Neural cell (in vitro differentiated cells): ENCODE measurements around the gene NCBP1.

Source experiments
- EP300 ChIP-seq: fragments of 450-650 bp; conservative IDR thresholded peaks from 2 replicates; pipeline ENCODE4 v1.6.1; 2014; ENCODE audit warnings: antibody characterized with exemption, mild to moderate bottlenecking, moderate library complexity; ENCODE audit not compliant: poor library complexity, severe bottlenecking
- EZH2 ChIP-seq: fragments of 200-600, 300-800 bp; shearing (Covaris generic), sonication (generic); IDR thresholded peaks from 2 replicates; pipeline ENCODE4 v1.6.1; 2014; ENCODE audit warnings: antibody characterized with exemption, low read length, borderline replicate concordance, mild to moderate bottlenecking; ENCODE audit not compliant: insufficient read depth, poor library complexity, severe bottlenecking
- POLR2AphosphoS5 ChIP-seq: IDR thresholded peaks from 2 replicates; pipeline ENCODE4 v1.6.1; 2012
- TAF1 ChIP-seq: IDR thresholded peaks from 2 replicates; pipeline ENCODE4 v1.6.1; 2012; ENCODE audit warnings: low read depth

- TF ChIP-seq TAF1 (no peak), EZH2 (no peak), EP300 (no peak), POLR2AphosphoS5 (no peak)
Observed at GRCh38 chr9:97673922-97674321, 40.3 kb downstream of the NCBP1 start.
